COR-L47 (cell line): ENCODE measurements around the gene KRT86.
"Not testable (repeated sequence)": the region's sequence is repeated elsewhere in the genome, so short reads cannot be mapped to it uniquely, and the experiment has no call there.

Experiments
- DNase-seq: peaks from one replicate; lab custom pipeline; 2025; lab: John Stamatoyannopoulos, UW

The KRT86 gene

DNA sequence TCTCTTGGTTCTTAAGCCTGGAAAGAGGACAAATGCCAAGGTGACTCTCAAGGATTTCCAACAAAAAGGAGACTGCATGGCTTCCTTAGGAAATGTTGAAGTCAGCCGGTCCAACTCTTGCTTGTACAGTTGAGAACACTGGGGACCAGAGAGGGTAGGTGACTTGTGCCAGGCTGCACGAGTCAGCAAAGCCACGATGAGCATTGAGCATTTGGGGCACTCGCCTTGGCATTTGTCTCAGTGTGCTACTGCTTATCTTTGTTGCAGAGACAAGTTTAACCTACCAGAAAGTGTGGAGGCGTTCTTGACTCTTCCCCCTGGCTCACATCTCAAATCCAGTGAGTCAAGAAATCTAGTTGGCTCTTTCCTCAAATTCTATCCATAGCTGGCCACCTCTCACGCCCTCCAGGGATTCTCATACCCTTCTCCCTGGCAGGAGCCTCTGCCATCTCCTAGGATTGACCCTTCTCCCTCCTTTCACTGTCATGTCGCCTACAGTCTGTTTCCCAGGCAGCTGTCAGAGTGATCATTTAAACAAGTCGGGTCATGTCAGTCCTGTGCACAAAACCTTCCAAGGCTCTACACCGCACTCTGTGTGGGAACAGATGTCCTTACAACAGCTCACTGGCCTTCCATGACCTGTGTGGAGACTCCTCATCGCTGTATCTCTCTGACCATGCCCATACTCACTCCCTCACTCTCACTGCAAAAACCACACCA lies 64.0 kb downstream of the KRT86 start:
- DNase-seq: no peak

DNA sequence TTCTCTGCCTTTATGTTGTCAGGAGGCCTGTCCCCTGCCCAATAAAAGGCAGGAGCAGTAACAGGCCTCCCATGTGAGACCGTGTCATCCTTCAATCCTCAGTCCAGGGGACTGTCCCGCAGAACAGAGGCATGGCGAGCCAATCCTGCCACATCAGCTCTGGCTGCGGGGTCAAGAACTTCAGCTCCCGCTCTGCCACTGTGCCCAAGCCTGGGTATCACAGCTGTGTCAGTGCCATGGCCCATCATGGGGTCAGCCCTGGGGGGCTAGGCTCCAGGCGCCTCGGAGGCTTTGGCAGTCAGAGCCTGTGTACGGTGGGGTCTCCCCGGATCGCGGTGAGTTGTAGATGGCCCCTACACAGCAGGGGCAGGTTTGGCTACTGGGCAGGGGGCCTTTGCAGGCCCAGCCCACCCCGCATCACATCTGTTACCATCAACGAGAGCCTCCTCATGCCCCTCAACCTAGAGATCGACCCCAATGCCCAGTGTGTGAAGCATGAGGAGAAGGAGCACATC lies 66.7 kb downstream of the KRT86 start:
- DNase-seq: no peak

DNA sequence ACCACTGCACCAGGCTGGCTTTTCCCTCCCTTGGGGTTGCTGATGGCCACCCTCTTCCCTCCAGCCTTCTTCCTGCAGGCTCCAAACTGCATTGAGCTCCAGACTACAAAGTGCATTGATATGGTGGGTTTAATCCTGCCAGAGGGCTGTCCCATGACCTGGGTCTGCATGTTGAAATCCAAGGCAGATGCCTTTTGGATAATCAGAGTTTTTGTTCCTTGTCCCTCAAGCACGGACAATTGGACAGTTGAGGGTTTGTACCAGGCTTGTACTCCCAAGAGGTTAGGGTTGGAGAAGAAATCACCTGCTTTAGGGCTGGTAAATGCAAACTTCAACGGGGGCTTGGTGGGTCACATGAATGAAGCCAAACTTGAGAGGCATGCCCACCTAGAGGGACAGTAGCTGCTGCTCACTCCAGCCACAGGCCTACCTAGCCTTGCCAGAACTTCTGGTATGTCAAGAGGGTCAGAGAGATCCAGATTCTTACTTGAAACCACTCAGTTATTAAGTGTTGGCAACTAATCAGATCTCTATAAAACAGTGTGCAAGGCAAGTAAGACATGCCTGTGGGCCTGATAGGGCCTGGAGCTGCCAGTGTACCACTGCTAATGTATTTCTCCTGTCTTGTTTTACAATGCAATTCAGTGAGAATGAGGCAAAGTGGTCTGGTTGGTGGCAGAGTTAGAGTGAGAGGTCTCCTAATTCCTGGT lies 68.5 kb downstream of the KRT86 start:
- DNase-seq: no peak

DNA sequence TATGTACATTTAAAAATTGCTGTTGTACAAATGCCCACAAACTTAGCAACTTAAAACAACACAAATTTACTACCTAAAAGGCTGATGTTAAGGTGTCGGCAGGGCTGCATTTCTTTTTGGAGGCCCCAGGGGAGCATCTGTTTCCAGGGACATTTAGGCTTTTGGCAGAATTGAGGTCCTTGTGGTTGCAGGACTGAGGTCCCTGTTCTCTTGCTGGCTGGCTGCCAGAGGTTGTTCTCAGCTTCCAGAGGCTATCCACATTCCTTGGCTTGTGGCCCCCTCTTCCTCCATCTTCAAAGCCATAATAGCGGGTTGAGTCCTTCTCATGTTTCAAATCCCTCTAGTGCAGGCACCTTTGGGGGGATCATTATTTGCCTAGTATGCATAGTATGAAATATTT lies 69.1 kb downstream of the KRT86 start:
- DNase-seq: no peak

DNA sequence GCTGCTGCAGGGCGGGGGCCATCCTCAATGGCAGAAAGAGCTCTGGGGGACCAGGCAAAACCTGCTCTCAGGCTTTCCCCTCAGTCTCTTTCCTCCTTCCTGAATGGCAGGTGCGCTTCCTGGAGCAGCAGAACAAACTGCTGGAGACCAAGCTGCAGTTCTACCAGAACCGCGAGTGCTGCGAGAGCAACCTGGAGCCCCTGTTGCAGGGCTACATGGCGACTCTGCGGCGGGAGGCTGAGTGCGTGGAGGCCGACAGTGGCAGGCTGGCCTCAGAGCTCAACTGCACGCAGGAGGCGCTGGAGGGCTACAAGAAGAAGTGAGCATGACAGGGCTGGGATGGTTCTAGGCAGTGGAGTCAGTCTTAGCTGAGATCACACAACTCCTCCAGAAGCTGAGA lies 69.7 kb downstream of the KRT86 start:
- DNase-seq: no peak

DNA sequence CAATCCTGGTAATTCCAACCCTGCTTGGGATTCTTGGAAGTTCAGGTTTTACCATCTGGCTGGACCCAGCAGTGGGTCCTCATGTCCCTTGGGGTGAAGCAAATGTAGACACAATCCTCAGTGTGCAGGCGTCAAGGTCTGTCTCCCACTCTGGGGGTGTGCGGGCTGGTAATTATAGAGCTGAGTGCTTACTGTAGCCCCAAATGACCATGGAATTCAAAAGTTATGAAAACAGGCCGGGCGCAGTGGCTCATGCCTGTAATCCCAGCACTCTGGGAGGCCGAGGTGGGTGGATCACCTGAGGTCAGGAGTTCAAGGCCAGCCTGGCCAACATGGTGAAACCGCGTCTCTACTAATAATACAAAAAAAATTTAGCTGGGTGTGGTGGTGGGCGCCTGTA lies 70.6 kb downstream of the KRT86 start:
- DNase-seq: not testable (repeated sequence)

DNA sequence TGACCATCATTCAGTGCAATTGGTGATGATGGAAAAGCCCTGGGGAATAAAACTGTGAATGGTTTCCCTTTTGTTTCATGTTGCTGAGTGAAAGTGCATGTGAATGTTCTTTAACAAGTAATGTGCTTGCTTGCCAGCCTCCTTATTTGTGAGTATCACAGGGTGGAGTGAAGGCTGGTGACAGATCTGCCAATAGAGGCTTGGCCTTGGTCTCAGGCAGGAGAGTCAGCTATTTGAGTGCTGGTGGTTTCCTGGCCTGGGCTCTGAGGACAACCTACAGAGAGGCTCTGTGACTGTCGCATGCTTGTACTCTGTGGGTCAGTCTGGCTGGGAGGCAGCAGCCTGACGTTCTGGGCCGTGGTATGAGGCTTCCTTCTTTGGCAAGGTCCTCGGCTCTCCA lies 72.1 kb downstream of the KRT86 start:
- DNase-seq: no peak

DNA sequence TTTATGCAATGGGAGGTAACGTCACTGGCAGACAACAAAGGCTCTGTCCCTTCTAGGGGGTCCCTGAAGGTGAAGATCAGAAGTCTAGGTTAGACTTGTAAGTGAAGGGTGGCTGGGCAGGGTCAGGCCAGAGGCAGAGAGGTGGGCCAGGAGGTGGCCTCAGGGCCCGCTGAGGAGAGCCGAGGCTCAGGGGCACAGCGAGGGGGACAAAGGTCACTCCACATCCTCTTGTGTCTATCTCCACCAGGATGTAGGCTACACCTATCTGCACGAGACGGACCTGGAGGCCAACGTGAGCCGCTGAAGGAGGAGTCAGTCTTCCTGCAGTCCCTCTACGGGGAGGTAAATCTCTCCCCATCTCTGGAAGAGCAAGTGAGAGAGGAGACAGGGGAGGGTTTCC lies 72.6 kb downstream of the KRT86 start:
- no peak for DNase-seq

DNA sequence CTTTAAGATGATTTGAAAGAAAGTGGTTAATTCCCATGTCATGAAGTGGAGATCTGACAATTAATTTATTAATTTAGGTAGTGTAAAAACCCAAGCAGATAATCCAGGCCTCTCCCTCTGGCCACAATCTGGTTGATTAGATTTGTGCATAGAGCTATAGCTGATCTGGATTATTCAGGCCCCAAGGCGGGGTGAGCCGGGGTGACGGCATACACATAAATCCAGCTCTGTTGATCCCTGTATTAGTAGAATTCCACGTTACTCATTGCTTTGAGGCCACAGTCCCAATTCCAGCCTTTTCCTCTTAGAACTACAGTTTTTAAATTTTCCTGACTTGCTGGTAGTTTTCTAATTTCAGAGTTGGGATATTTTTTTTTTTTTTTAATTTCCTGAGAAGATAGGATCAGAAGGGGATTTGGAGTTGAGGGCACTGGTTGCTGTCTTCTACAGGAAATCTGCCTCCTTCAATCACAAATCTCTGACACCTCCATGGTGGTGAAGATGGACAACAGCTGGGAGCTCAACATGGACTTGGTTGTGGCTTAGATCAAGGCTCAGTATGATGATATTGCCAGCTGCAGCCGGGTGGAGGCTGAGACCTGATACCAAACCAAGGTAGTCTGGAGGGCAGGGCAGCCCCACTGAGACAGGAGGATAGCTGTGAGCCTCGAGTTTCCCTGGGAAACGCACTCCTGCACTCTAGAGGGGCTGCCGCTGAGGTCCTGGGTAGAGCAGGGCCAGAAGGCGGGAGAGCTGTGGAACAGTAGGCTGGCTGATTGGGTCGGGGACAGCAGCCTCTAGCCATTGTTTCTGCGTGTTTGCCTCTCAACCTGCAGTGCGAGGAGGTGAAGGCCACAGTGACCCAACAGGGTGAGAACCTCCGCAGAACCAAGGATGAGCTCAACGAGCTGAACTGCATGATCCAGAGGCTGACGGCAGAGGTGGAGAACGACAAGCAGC lies 73.4 kb downstream of the KRT86 start:
- no peak for DNase-seq

DNA sequence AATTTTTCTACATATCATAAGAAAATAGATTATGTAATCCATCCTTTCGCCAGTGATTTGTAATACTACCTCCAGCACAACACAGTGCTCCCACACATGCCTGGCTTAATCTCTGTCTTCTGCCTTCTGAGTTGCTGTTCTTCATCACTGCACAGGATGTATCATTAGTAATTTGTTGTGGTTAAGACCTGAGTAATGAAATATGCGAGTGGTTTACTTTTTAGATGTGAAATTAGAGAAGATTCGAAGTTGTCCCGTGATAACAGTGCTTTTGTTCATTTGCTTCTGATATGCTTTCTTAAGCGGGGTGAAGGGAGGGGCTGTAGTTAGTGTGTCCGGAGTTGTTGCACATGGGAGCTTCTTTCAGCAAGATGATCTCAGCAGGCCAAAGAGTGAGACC lies 74.8 kb downstream of the KRT86 start:
- DNase-seq: no peak

DNA sequence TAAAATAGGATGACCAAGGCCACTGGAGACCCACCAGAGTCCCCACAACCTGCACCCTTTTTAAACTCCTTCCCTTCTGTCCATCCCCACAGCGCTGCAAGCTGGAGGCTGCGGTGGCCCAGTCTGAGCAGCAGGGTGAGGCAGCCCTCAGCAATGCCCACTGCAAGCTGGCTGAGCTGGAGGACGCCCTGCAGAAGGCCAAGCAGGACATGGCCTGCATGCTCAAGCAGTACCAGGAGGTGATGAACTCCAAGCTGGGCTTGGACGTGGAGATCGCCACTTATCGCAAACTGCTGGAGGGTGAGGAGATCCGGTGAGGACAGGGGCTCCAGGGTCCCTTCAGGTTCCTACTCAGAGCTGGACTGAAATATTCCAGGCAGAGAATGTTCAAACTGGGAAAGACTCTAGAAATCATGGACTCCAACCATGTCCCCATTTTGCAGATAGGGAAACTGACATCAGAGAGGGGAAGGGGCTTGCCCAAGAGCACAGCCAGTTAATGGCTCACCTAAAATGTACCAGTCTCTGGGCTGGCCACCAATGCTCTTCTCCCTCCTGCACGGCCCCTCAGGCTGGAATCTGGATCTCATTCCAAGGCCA lies 75.7 kb downstream of the KRT86 start:
- DNase-seq: no peak

DNA sequence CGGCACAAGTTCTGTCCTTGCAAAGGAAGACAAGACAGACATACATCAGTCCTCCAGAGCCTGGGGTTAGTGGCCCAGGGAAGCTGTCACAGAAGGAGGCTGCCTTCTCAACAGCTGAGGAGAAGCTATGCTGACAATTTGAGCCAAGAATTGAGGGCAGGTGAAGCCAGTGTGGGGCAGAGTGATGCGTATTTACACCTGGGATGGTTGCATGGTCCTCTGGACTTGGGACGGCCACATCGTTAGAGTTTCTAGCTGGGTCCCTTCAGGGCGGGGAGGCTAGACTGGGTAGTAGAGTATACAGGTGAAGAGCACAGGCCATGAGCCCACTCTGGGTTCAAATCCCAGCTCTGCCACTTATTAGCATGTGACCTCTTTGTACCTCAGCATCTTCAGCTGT lies 76.3 kb downstream of the KRT86 start:
- no peak for DNase-seq

DNA sequence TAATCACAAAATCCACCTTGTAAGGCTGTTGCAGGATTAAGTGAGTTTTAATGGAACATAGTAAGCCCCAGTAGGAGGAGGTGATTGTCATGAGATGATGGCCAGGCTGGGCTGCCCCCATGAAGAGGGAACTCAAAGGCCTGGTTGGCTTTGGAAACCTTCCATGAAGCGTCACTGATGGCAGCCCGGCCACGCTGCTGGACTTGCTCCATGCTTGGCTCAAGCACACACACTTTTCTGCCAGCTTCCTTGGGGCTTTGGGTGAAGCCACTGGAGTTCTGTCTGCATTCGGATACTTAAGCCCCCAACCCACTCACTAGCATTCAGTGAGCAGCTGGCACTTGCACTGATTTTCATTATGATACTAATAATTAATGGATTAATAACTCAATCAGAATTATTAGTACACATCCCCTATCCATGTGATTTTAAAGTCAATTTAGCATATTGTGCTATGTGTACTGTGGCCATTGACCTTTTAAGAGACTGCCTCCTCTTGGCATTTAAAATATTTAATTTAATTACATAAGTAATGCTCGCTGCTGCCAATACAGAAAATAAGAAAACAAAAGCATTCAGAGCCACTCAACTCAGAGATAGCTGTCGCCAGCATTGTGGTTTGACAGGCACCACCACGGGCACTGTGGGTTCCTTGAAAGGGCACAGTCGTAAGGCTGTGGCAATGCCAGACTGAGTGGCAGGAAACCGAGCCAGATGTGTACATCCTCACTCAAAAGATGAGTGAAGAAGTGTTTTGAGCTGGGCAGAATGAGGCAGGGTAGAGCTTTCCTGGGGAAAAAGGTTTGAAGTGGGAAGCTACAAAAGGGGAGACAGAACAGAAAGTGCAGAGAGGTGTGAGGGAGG lies 77.0 kb downstream of the KRT86 start:
- no peak for DNase-seq

DNA sequence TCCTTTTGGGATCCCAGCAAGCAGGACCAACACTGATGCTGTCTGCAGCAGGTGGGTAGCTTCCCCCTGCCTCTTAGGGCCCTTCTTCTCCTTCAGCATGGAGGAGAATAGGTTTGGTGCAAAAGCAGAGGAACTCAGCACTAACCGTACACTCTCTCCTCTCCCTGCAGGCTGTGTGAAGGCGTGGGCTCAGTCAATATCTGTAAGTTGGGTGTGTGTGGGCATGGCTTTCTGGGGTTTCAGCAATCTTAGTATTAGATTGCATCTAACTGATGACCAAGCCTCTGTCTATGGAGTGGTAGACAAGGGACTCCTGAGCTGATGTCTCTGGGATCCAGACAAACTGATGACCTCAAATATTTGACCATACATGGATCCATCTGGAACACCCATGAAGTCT lies 78.5 kb downstream of the KRT86 start:
- no peak for DNase-seq

DNA sequence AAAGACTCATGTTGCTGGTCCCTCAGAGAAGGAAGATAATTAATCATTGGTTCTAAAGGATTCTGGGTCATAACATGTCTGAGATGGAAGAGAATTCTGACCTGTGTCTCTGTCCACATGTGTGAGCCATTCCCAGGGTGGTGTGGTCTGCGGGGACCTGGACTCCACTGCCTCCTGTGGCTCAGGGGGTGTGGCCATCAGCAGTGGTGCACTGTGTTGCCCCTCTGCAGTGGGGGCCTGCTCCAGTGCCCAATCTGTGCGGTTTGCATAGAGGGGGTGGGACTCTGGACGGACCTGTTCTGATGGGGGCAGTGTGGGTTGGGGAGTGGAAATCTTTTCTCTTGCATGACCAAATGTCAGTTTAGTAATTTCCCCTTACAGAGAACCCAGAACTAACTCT lies 79.3 kb downstream of the KRT86 start:
- no peak for DNase-seq

DNA sequence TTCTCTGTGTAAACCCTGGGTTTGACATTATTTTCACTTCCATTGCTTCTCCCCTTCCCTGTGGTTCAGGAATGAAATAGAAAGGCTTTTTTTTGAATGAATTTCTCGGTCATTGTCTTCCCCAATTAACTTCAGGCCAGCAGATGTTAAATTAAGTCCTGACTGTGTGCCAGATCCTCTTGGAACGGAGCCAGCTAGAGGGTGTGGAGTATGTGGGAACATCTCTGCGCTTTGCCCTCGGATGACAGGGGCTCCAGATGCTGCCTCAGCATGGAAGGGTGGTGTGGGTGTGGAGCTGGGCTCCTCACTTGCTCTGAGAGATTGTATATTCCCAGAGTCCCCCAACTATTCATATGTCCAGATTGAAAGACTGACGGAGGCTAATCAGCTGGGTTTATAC lies 79.8 kb downstream of the KRT86 start:
- DNase-seq: peak; percentile 63

DNA sequence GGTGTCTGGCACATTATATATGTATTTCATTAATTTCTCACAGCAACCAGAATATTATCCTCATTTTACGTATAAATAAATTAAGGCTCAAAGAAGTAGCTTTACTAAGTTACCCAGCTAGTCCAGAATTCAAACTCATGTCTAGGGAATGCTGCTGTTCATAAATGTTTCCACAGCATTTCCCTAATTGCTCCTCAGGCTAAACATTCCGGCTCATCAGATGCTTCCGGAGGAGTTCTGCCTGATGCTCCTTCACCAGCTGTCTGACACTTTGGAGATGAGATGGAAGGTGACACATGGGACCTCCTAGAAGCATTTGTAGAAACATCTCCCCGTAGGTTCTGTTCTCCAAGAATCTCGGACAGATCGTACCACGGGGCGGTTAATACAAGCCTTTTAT lies 80.7 kb downstream of the KRT86 start:
- DNase-seq: no peak

DNA sequence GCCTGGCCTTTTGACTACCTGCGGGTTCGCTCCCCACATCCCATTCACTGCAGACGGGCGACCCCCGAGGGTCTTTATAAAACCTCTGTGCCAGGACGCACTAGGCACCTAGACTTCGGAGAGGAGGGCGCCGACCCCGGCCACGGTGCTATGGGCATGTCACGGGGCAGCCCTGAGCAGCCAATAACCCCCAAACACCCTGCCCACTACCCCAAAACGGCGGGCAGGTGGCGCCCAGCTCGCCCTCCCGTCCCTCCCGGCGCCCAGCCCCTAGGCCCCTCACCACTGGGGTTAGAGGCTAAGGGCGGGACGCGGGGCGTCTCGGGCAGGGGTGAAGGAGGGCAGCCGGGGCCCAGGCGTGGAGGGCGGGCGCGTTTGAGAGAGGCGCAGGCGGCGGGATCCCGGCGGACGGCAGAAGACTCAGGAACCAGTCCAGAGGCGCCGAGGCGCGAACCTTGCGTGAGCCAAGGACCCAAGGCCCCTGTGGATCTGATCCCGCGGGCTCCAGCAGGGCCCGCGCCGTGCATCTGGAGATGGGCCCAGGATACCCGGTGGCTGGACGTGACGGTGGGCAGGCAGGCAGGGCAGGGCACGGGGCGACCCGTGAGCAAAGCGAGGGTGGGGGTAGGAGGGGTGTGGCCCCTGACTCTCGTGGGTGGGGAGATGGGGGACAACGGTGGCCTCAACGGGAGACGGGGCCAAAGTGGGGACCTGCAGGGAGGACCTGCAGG lies 81.8 kb downstream of the KRT86 start:
- DNase-seq: no peak

DNA sequence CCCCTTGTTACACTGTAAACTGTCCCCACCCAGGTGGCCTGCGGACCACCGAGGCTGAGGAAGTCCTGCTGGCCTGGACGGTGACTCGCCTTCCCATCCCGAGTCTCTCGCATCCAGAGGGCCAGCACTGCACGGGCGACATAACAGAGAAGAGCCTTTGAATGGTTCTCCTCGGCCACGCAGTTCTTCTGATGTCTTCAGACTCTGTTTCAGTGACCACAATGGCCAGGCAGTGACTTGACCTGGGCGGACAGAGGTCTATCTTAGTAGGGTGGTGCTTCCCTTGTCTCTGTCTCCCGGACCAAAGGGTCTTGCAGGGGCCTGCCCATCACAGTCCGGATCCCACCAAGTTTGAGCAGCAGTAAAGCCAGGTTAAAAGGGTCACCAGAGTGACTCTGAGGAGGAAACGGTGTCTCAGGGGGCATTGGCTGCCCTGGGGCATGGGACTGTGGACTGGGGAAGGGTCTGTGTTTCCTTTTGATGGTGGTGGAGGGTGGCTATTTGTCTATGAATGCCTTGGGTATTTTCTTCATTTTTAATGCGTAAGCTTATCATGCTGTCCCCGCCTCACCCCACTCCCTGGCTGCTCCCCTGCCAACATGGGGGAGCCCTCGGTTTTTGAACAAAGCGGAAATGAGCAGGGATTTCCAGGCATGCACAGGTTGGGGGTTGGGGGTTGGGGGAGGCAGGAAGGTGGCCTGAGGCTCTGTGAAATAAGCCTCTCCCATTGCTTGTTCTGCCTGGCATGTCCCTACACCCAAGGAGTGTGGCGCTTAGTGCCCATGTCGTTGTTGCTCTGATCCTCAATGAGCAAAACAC lies 82.5 kb downstream of the KRT86 start:
- no peak for DNase-seq
